GM12872 (cell line): ENCODE results near the gene BIVM.

Source experiments
- CTCF ChIP-seq: IDR thresholded peaks from 3 replicates; pipeline ENCODE4 v1.5.1; 2011; ENCODE audit warnings: low read depth, mild to moderate bottlenecking, low read length, moderate library complexity; ENCODE audit not compliant: insufficient read depth

Gene BIVM

GRCh38 chr13:102875256-102875655 is 76.3 kb downstream of the BIVM start:
- TF ChIP-seq CTCF: no peak

- TF ChIP-seq CTCF: no peak
These were observed 78.4 kb downstream of the BIVM start for GRCh38 chr13:102877303-102877702.

- no peak for TF ChIP-seq CTCF
These were observed 79.6 kb downstream of the BIVM start for GRCh38 chr13:102878481-102878880.

- TF ChIP-seq CTCF: no peak
These were observed 81.0 kb downstream of the BIVM start for GRCh38 chr13:102879793-102880499.

GRCh38 chr13:102881819-102882686 is 83.1 kb downstream of the BIVM start:
- no peak for TF ChIP-seq CTCF
